Skeletal muscle tissue (tissue), 4 donors: ENCODE data around the gene NDUFV3. TPM values are rescaled to one million over a fixed set of nuclear protein-coding genes. Genes with fewer than 3 reads are reported as not detected.
A peak's percentile ranks its signal among the peaks of the same experiment; 100 is the strongest.
"Not testable (repeated sequence)": the region's sequence is repeated elsewhere in the genome, so short reads cannot be mapped to it uniquely, and the experiment has no call there.

Experiments
- H3K27ac ChIP-seq: one replicate; pipeline ENCODE4 v1.7.0; 2013; ENCODE audit warnings: mild to moderate bottlenecking, low read depth, low read length, inconsistent platforms
- H3K27me3 ChIP-seq, 3 donors: one replicate each; pipeline ENCODE4 v1.7.0; 2013; ENCODE audit warnings: low read length in 3 of 3; ENCODE audit not compliant: control insufficient read depth in 3 of 3, insufficient read depth in 3 of 3
- H3K36me3 ChIP-seq, 3 donors: one replicate each; pipeline ENCODE4 v1.7.0; 2013; ENCODE audit warnings: low read length in 3 of 3; ENCODE audit not compliant: control insufficient read depth in 3 of 3, insufficient read depth in 3 of 3
- H3K4me1 ChIP-seq, 3 donors: one replicate each; pipeline ENCODE4 v1.7.0; 2013; ENCODE audit warnings: low read length in 3 of 3, mild to moderate bottlenecking in 3 of 3; ENCODE audit not compliant: control insufficient read depth in 3 of 3, insufficient read depth in 3 of 3
- H3K4me3 ChIP-seq, 3 donors: one replicate each; pipeline ENCODE4 v1.7.0; 2013; ENCODE audit warnings: low read length in 3 of 3
- H3K9ac ChIP-seq, 3 donors: one replicate each; pipeline ENCODE4 v1.7.0; 2013; ENCODE audit warnings: low read length in 3 of 3, mild to moderate bottlenecking in 3 of 3, moderate library complexity in 2 of 3, low read depth in 1 of 3
- H3K9me3 ChIP-seq, 3 donors: one replicate each; pipeline ENCODE4 v1.7.0; 2013; ENCODE audit warnings: low read length in 3 of 3; ENCODE audit not compliant: control insufficient read depth in 3 of 3
- total RNA-seq: library from RNA; depleted of rRNA; stranded (reverse); fragments of >200 nt; gene quantifications from one replicate; pipeline ENCODE4 v1.2.3, GENCODE V29; 2014
- donor health status: Osteomylitis.

NDUFV3 gene
- 45.9 TPM for total RNA-seq

DNA sequence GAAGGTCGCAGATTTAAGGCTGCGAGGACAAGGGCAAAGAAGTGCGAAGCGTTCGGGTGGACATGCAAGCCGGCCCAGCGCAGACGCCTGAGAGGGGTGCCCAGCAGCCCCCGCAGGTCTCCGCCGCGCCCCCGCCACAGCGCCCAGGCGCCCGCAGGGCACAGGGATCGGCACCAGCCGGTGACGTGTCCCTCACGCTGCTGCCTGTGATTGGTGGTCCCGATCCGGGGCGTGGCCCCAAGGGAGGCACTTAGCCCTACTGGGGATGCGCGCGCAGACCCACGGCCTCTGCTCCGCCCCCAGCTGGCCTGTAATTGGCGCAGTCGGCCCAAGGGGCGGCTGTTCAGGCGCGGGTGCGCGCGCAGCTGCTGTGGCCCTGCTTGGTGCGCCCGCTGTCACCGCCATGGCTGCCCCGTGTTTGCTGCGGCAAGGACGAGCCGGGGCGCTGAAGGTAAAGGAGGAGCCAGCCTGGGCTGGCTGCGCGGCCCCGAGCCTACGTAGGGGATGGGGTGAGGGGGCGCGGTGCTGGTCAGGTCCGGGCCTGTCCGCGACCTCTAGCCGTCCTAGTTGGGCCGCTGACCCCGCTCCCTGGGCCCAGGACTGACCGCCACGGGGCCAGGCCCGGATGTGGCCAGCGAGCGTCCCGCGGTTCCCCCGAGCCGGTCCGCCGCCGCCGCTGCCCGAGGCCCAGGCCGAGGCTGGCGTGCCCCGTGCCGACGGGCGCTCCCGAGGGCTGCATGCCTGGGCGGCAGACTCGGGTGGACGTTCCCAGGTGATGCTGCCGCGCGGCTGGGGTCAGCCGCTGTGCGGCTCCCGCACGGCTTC lies at the start of gene NDUFV3:
TSS of gene NDUFV3 (plus strand) at position 379 of the 825 bp plus-strand sequence. CDS start at position 404, 25 bp downstream.
- Histone ChIP-seq H3K9me3 (no peaks in the 10 kb centered on the region), H3K4me3 (peak within 1 kb of the TSS; percentile 76 to 96 (median 93)), H3K4me1 (peaks cover 11 to 22% (median 13%) of the 10 kb centered on the region in 3 donors), H3K36me3 (peaks cover 2 to 12% (median 8%) of the 10 kb centered on the region in 3 donors), H3K27me3 (no peaks in the 10 kb centered on the region), H3K9ac (peak within 1 kb of the TSS; percentile 98 to 99 (median 98)), H3K27ac (peak within 1 kb of the TSS; percentile 97)

- Histone ChIP-seq H3K27ac (peak overlapping the region; percentile 31), H3K4me3 (no peak overlapping the region), H3K36me3 (peaks cover 31 to 41% (median 38%) of the 10 kb centered on the region in 3 donors), H3K27me3 (no peaks in the 10 kb centered on the region), H3K9ac (peak overlapping the region in 1 of 3 donors; percentile 66), H3K9me3 (no peaks in the 10 kb centered on the region), H3K4me1 (peaks cover 9 to 14% (median 13%) of the 10 kb centered on the region in 3 donors)
Measured at GRCh38 chr21:42844411-42845113, 48.5 kb upstream of the NDUFV3 start.

- Histone ChIP-seq H3K36me3 (peaks cover 31 to 42% (median 37%) of the 10 kb centered on the region in 3 donors), H3K4me1 (peaks cover 9 to 14% (median 13%) of the 10 kb centered on the region in 3 donors), H3K9me3 (no peaks in the 10 kb centered on the region), H3K4me3 (peak overlapping the region in 1 of 3 donors; percentile 29), H3K27ac (peak overlapping the region; percentile 31), H3K9ac (peak overlapping the region in 2 of 3 donors; percentile 15 to 66), H3K27me3 (no peaks in the 10 kb centered on the region)
Measured at GRCh38 chr21:42845296-42845965, 47.7 kb upstream of the NDUFV3 start.

GRCh38 chr21:42846221-42846620 lies 46.9 kb upstream of the NDUFV3 start:
- H3K4me1 ChIP-seq = peaks cover 9 to 14% (median 13%) of the 10 kb centered on the region in 3 donors
- H3K36me3 ChIP-seq = peaks cover 29 to 42% (median 32%) of the 10 kb centered on the region in 3 donors
- no peaks in the 10 kb centered on the region for H3K27me3 ChIP-seq
- no peak overlapping the region for H3K27ac ChIP-seq
- no peaks in the 10 kb centered on the region for H3K9me3 ChIP-seq
- H3K4me3 ChIP-seq = no peak overlapping the region
- no peak overlapping the region for H3K9ac ChIP-seq

DNA sequence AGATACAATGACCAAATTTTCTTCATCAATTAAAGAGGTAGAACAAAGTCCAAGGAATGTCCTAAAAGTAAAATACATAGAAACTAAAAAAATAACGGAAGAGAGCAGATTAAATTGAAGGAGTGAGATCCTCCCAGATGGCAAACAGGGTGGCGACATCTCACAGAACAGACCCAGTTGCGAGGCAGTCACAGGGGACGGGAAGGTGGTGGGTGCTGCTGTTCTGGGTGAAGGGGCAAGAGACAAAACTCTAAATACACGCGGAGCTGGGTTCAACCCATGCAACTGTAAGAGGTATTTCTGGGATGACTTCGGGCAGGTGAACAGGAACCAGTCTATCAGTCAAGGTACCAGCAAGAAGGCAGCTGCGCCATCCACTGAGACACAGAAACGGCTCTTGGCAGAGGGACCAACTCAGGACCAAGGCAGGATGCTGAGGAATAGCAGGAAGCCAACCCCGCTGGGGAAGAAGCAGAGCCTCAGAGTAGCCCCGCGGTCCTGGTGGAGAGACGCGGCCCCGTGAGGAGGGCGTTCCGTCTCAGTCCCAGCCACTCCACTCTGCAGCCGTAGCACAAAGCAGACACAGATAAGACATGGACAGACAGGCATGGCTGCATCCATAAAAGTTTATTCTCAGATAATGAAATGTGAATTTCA lies 45.9 kb upstream of the NDUFV3 start:
- H3K27me3 ChIP-seq = no peaks in the 10 kb centered on the region
- H3K9ac ChIP-seq = no peak overlapping the region
- H3K4me3 ChIP-seq = no peak overlapping the region
- H3K36me3 ChIP-seq = peaks cover 38 to 48% (median 40%) of the 10 kb centered on the region in 3 donors
- H3K9me3 ChIP-seq = no peaks in the 10 kb centered on the region
- no peak overlapping the region for H3K27ac ChIP-seq
- peaks cover 9 to 14% (median 13%) of the 10 kb centered on the region in 3 donors for H3K4me1 ChIP-seq

GRCh38 chr21:42847726-42848125 lies 45.4 kb upstream of the NDUFV3 start:
- Histone ChIP-seq H3K27ac (no peak overlapping the region), H3K4me3 (no peak overlapping the region), H3K27me3 (no peaks in the 10 kb centered on the region), H3K9me3 (no peaks in the 10 kb centered on the region), H3K9ac (no peak overlapping the region), H3K4me1 (peaks cover 9 to 14% (median 13%) of the 10 kb centered on the region in 3 donors), H3K36me3 (peaks cover 38 to 48% (median 41%) of the 10 kb centered on the region in 3 donors)

DNA sequence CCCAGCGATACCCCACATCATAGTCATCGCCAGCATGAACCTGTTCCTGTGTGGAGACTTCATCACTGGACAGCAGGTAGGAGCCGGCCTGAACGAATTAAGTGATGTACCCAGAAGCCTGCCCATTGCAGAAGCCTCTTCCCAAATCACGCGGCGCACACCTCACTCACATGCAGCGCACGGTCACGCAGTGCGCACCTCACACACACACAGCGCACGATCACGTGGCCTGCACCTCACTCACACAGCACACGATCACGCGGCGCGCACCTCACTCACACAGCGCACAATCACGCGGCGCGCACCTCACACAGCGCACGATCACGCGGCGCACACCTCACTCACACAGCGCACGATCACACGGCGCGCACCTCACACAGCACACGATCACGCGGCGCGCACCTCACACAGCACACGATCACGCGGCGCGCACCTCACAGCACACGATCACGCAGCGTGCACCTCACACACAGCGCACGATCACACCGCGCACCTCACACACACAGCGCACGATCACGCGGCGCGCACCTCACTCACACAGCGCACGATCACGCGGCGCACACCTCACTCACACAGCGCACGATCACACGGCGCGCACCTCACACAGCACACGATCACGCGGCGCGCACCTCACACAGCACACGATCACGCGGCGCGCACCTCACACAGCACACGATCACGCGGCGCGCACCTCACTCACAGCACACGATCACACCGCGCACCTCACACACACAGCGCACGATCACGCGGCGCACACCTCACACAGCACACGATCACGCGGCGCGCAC lies 44.8 kb upstream of the NDUFV3 start:
- H3K36me3 ChIP-seq = peaks cover 44 to 49% (median 45%) of the 10 kb centered on the region in 3 donors
- not testable (repeated sequence) for H3K27me3 ChIP-seq, H3K27ac ChIP-seq, H3K9me3 ChIP-seq, H3K4me3 ChIP-seq, H3K9ac ChIP-seq
- H3K4me1 ChIP-seq = peaks cover 9 to 14% (median 13%) of the 10 kb centered on the region in 3 donors

- H3K27me3 ChIP-seq = no peaks in the 10 kb centered on the region
- H3K9ac ChIP-seq = no peak overlapping the region
- peaks cover 52 to 57% (median 53%) of the 10 kb centered on the region in 3 donors for H3K36me3 ChIP-seq
- H3K27ac ChIP-seq = no peak overlapping the region
- H3K9me3 ChIP-seq = no peaks in the 10 kb centered on the region
- peaks cover 9 to 14% (median 13%) of the 10 kb centered on the region in 3 donors for H3K4me1 ChIP-seq
- no peak overlapping the region for H3K4me3 ChIP-seq
Measured at GRCh38 chr21:42848932-42849758, 44.0 kb upstream of the NDUFV3 start.
